ENCODE results near the gene MARCHF3. TPM values are rescaled to one million over a fixed set of nuclear protein-coding genes. Genes with fewer than 3 reads are reported as not detected.
A peak's percentile ranks its signal among the peaks of the same experiment; 100 is the strongest.

Gene MARCHF3
- total RNA-seq, 4 donors from 2014 or later: 23.4 to 53.7 (median 29.3) TPM

DNA sequence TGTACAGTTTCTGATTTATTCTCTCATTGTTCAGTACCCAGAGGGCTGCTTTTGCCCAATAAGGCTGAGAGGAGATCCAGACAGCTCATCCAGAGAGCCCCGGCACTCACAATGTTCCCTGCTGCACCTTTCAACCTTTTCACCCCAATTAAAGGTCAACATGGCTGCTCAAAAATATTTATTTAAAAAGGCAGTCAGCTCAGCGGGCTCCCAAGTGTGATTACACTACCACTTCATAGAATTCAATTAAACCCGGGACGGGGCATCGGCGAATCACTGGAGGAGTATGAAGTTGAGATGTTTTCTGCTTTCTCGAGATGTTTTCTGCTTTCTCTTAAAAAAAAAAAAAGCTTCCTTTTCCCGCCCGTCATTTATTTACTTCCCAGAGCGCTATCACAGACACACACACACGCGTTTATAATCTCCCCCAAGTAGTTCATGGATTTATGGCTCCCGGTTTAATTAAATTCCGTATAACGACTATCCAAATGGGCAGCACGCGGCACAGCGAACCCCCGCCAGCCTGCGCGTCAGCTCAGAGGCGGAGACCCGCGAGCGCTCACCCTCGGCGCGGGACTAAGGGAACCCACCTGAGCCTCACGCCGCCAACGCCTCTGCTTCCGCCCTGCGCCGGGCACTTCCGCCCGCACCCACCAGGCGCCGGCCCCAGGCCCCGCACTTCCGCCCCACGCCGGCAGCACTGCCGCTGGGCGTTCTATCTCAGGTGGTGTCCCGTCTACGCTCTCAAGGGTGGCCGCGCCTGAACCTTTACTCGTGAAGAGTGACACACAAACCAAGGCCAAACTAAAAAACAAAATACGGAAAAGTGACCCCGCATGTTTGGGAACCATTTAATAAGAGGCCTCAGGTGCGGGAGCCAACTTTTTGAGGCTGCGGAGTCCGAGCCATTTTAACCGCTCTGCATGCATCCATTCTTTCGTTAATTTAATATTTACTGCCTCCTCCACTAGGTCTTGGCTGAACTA lies 42.8 kb upstream of the MARCHF3 start, which contains the start of gene C5orf63:
TSS of gene C5orf63 (minus strand) at position 642 of the 986 bp plus-strand sequence. CDS start 14,507 bp downstream, outside the sequence.
- H3K4me3 ChIP-seq (ENCODE audit: low read depth, poor library complexity, severe bottlenecking): peak within 1 kb of the TSS; percentile 45
- TF ChIP-seq POLR2A (IDR thresholded peaks at IDR 0.05): no peak
- TF ChIP-seq, protein P1, sequence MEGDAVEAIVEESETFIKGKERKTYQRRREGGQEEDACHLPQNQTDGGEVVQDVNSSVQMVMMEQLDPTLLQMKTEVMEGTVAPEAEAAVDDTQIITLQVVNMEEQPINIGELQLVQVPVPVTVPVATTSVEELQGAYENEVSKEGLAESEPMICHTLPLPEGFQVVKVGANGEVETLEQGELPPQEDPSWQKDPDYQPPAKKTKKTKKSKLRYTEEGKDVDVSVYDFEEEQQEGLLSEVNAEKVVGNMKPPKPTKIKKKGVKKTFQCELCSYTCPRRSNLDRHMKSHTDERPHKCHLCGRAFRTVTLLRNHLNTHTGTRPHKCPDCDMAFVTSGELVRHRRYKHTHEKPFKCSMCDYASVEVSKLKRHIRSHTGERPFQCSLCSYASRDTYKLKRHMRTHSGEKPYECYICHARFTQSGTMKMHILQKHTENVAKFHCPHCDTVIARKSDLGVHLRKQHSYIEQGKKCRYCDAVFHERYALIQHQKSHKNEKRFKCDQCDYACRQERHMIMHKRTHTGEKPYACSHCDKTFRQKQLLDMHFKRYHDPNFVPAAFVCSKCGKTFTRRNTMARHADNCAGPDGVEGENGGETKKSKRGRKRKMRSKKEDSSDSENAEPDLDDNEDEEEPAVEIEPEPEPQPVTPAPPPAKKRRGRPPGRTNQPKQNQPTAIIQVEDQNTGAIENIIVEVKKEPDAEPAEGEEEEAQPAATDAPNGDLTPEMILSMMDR (IDR thresholded peaks at IDR 0.05): no peak
- peak in 1 of 2 donors; percentile 87 for DNase-seq (ENCODE audit: low spot score in 2 of 2)
- WGBS, 2 donors: 34 to 41% methylated on average over 56 of the region's 56 CpGs
- intact Hi-C loops (cut with DNase I; ENCODE audit: low total_unique reads): no loop called here

GRCh38 chr5:127070243-127070642 lies 39.9 kb upstream of the MARCHF3 start:
- 83 to 89% methylated on average over 2 of the region's 2 CpGs for WGBS, 2 donors
- intact Hi-C loops (cut with DNase I; ENCODE audit: low total_unique reads): no loop called here
- TF ChIP-seq, protein P1 (IDR thresholded peaks at IDR 0.05): no peak
- TF ChIP-seq POLR2A (IDR thresholded peaks at IDR 0.05): no peak
- DNase-seq (ENCODE audit: low spot score in 2 of 2): no peak
- no peak overlapping the region for H3K4me3 ChIP-seq (ENCODE audit: low read depth, poor library complexity, severe bottlenecking)

- DNase-seq (ENCODE audit: low spot score in 2 of 2): no peak
Measured at GRCh38 chr5:127068493-127069214, 38.3 kb upstream of the MARCHF3 start.

DNA sequence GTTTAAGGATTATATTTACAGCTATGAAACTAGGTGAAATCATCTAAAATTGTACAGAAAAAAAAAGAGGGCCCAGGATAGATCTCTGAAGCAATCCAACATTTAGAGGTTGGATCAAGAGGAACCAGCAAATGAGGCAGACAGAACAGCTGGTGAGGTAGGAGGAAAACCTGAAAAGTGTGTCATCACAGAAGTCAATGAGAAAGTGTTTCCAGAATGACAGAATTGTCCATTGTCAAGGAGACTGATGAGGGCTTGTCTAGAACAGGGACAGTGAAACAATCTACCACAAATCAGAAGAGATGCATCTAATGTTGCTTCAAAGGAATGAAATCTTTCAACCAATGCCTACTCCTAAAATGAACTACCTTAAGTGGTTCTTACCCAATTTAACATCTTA lies 36.4 kb upstream of the MARCHF3 start:
- no peak for DNase-seq (ENCODE audit: low spot score in 2 of 2)
- TF ChIP-seq POLR2A (IDR thresholded peaks at IDR 0.05): no peak
- TF ChIP-seq, protein P1 (IDR thresholded peaks at IDR 0.05): no peak
- intact Hi-C loops (cut with DNase I; ENCODE audit: low total_unique reads): no loop called here
- H3K4me3 ChIP-seq (ENCODE audit: low read depth, poor library complexity, severe bottlenecking): no peak overlapping the region

More at GRCh38 chr5:127068493-127069214, 38.3 kb upstream of the MARCHF3 start:
- intact Hi-C loops (cut with DNase I; ENCODE audit: low total_unique reads): no loop called here
- TF ChIP-seq, protein P1 (IDR thresholded peaks at IDR 0.05): no peak
- TF ChIP-seq POLR2A (IDR thresholded peaks at IDR 0.05): no peak
- H3K4me3 ChIP-seq (ENCODE audit: low read depth, poor library complexity, severe bottlenecking): no peak overlapping the region
- 45 to 52% methylated on average over 2 of the region's 2 CpGs for whole genome bisulfite sequencing, 2 donors

- TF ChIP-seq, protein P1 (IDR thresholded peaks at IDR 0.05): no peak
- no peak for TF ChIP-seq POLR2A (IDR thresholded peaks at IDR 0.05)
- WGBS, 2 donors: 76 to 85% methylated on average over 4 of the region's 4 CpGs
- intact Hi-C loops (cut with DNase I; ENCODE audit: low total_unique reads): no loop called here
- no peak overlapping the region for H3K4me3 ChIP-seq (ENCODE audit: low read depth, poor library complexity, severe bottlenecking)
- no peak for DNase-seq (ENCODE audit: low spot score in 2 of 2)
Measured at GRCh38 chr5:127064253-127064840, 34.0 kb upstream of the MARCHF3 start.
